ENCODE data around the gene SDHAF2.
"Not testable (repeated sequence)": the region's sequence is repeated elsewhere in the genome, so short reads cannot be mapped to it uniquely, and the experiment has no call there.

The SDHAF2 gene

DNA sequence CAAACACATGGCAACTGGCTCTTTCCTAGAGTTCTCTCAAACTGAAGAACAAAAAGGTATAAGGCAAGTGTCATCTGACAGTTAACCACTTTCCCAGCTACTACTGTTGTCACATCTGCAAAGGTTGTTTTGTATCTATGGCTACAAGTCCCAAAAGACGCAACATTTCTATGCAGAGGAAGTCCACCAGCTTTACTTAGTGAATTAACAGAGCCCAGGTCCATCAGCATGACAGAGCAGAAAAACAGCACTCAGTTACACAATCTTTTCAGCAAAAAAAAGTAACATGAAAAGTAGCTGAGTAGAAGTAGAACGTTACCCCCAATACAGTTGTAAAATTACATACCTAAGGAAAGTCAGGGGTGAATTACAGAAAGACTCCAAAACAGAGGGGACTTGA, 12.3 kb upstream of the SDHAF2 start:
- no peak for DNase-seq (ENCODE audit: low read depth, low spot score)
- no peak for TF ChIP-seq CTCF (IDR thresholded peaks at IDR 0.05; ENCODE audit: low read depth, low read length)
- H3K4me3 ChIP-seq (ENCODE audit: low read depth, low read length), result no peak overlapping the region
- in situ Hi-C loops (cut with HindIII; ENCODE audit: low sequenced_read_pairs), result no loop called here

GRCh38 chr11:61418136-61418535, 11.8 kb upstream of the SDHAF2 start:
- in situ Hi-C loops (cut with HindIII; ENCODE audit: low sequenced_read_pairs), result no loop called here
- no peak overlapping the region for H3K4me3 ChIP-seq (ENCODE audit: low read depth, low read length)
- TF ChIP-seq CTCF (IDR thresholded peaks at IDR 0.05; ENCODE audit: low read depth, low read length), result no peak
- no peak for DNase-seq (ENCODE audit: low read depth, low spot score)

DNA sequence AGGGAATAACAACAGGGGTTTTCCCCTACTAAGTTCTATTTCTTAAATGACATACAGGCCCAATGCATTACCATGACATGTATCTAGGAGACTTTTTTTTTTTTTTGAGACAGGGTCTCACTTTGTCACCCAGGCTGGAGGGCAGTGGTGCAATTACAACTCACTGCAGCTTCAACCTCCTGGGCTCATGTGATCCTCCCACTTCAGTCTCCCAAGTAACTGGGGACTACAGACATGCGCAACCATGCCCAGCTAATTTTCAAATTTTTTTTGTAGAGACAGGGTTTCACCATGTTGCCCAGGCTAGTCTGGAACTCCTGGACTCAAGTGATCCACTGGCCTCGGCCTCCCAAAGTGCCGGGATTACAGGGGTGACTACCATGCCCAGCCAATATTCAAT, 7.7 kb upstream of the SDHAF2 start:
- in situ Hi-C loops (cut with HindIII; ENCODE audit: low sequenced_read_pairs), result no loop called here
- DNase-seq (ENCODE audit: low read depth, low spot score), result no peak
- H3K4me3 ChIP-seq (ENCODE audit: low read depth, low read length), result no peak overlapping the region
- TF ChIP-seq CTCF (IDR thresholded peaks at IDR 0.05; ENCODE audit: low read depth, low read length), result no peak

GRCh38 chr11:61425367-61426131, 4.4 kb upstream of the SDHAF2 start:
- H3K4me3 ChIP-seq (ENCODE audit: low read depth, low read length), result no peak overlapping the region
- no peak for DNase-seq (ENCODE audit: low read depth, low spot score)
- in situ Hi-C loops (cut with HindIII; ENCODE audit: low sequenced_read_pairs), result no loop called here
- TF ChIP-seq CTCF (IDR thresholded peaks at IDR 0.05; ENCODE audit: low read depth, low read length), result no peak

GRCh38 chr11:61429346-61429690, 606 bp upstream of the SDHAF2 start:
- peak overlapping the region; percentile 99 for H3K4me3 ChIP-seq (ENCODE audit: low read depth, low read length)
- DNase-seq (ENCODE audit: low read depth, low spot score), result peak; percentile 50
- no peak for TF ChIP-seq CTCF (IDR thresholded peaks at IDR 0.05; ENCODE audit: low read depth, low read length)
- in situ Hi-C loops (cut with HindIII; ENCODE audit: low sequenced_read_pairs), result no loop called here

- H3K4me3 ChIP-seq (ENCODE audit: low read depth, low read length), result peak overlapping the region; percentile 99
- DNase-seq (ENCODE audit: low read depth, low spot score); in situ Hi-C loops (cut with HindIII; ENCODE audit: low sequenced_read_pairs): not testable (repeated sequence)
These were observed 915 bp downstream of the SDHAF2 start for GRCh38 chr11:61430839-61431238.

DNA sequence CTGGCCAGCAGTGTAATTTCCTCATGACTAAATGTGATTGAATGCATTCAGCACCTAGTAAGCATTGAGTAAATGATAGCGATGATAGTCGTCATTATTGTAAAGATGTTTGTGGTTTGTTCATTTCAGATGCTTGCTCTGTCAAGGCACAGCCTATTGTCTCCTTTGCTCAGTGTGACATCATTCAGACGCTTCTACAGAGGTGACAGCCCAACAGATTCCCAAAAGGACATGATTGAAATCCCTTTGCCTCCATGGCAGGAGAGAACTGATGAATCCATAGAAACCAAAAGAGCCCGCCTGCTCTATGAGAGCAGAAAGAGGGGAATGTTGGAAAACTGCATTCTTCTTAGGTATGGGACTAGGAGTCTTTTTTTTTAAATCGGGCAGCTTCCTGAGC, 7.6 kb downstream of the SDHAF2 start:
- no peak overlapping the region for H3K4me3 ChIP-seq (ENCODE audit: low read depth, low read length)
- in situ Hi-C loops (cut with HindIII; ENCODE audit: low sequenced_read_pairs), result no loop called here
- TF ChIP-seq CTCF (IDR thresholded peaks at IDR 0.05; ENCODE audit: low read depth, low read length), result no peak
- DNase-seq (ENCODE audit: low read depth, low spot score), result no peak

Data from astrocyte of the spinal cord (primary cell).